IPS-18a (cell line): ENCODE data around the gene PDE4D.

Source experiments
- H3K27ac ChIP-seq: one replicate; pipeline ENCODE4 v1.5.1; 2013; ENCODE audit warnings: low read length
- H3K27me3 ChIP-seq: one replicate; pipeline ENCODE4 v1.6.1; 2013; ENCODE audit warnings: mild to moderate bottlenecking, low read length; ENCODE audit not compliant: control insufficient read depth, insufficient read depth
- H3K36me3 ChIP-seq: one replicate; pipeline ENCODE4 v1.6.1; 2013; ENCODE audit warnings: low read depth, low read length; ENCODE audit not compliant: control insufficient read depth
- H3K4me1 ChIP-seq: one replicate; pipeline ENCODE4 v1.6.1; 2013; ENCODE audit warnings: low read depth, low read length; ENCODE audit not compliant: control insufficient read depth
- H3K4me3 ChIP-seq: one replicate; pipeline ENCODE4 v1.5.1; 2013; ENCODE audit warnings: low read length
- H3K9ac ChIP-seq: one replicate; pipeline ENCODE4 v1.6.1; 2013; ENCODE audit warnings: mild to moderate bottlenecking, low read length, moderate library complexity
- H3K9me3 ChIP-seq: one replicate; pipeline ENCODE4 v1.6.1; 2013; ENCODE audit warnings: low read depth, low read length; ENCODE audit not compliant: control insufficient read depth

PDE4D gene

GRCh38 chr5:59893429-59894227 lies at the start of gene PDE4D:
TSS of gene PDE4D (minus strand) at chr5:59893726.
- H3K27me3 ChIP-seq: peaks cover 51% of the 10 kb centered on the region
- H3K9me3 ChIP-seq: no peaks in the 10 kb centered on the region
- H3K9ac ChIP-seq: no peak within 1 kb of the TSS
- peak within 1 kb of the TSS; percentile 60 for H3K4me3 ChIP-seq
- peaks cover 7% of the 10 kb centered on the region for H3K4me1 ChIP-seq
- no peak within 1 kb of the TSS for H3K27ac ChIP-seq
- H3K36me3 ChIP-seq: no peaks in the 10 kb centered on the region

GRCh38 chr5:59937633-59938032 lies 44.1 kb upstream of the PDE4D start:
- H3K27me3 ChIP-seq: no peaks in the 10 kb centered on the region
- no peaks in the 10 kb centered on the region for H3K9me3 ChIP-seq
- H3K9ac ChIP-seq: no peak overlapping the region
- H3K27ac ChIP-seq: no peak overlapping the region
- H3K4me3 ChIP-seq: no peak overlapping the region
- peaks cover 6% of the 10 kb centered on the region for H3K4me1 ChIP-seq
- H3K36me3 ChIP-seq: no peaks in the 10 kb centered on the region

- no peak overlapping the region for H3K27ac ChIP-seq
- peaks cover 15% of the 10 kb centered on the region for H3K4me1 ChIP-seq
- H3K27me3 ChIP-seq: no peaks in the 10 kb centered on the region
- no peaks in the 10 kb centered on the region for H3K9me3 ChIP-seq
- H3K4me3 ChIP-seq: no peak overlapping the region
- no peaks in the 10 kb centered on the region for H3K36me3 ChIP-seq
- H3K9ac ChIP-seq: no peak overlapping the region
These were observed 29.9 kb upstream of the PDE4D start for GRCh38 chr5:59923465-59923864.

DNA sequence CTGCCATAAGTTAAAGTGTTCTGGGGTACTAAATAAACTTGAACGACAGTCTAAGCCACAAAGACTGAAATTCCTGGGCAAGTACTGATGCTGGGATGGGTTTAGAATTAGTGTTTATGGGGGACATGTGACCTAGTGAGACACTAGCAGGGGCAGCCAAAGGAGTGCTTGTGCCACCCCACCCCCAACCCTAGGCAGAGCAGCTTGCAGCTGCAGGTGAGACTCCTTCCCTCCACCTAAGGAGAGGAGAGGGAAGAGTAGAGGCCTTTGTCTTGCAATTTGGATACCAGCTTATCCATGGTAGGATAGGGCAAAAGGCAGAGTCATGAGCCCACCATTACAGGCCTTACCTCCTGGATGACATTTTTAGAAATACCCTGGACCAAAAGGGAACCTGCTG lies 28.7 kb upstream of the PDE4D start:
- Histone ChIP-seq H3K36me3 (no peaks in the 10 kb centered on the region), H3K9ac (no peak overlapping the region), H3K4me1 (peaks cover 15% of the 10 kb centered on the region), H3K27ac (no peak overlapping the region), H3K4me3 (no peak overlapping the region), H3K27me3 (no peaks in the 10 kb centered on the region), H3K9me3 (no peaks in the 10 kb centered on the region)

DNA sequence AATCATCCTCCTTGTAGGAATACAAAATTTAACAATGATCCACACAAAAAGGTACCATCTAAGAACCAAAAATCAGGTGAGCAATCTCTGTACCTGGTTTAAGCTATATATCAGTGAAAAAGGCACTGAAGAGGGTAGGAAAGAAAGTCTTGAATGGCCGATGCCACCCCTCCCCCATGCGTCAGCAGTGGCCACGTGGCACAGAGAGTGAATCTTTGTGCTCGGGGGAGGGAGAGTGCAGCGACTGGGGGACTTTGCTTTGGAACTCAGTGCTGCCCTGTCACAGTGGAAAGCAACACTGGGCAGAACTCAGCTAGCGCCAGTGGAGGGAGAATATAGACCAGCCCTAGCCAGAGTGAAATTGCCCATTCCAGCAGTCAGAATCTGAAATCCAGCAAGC lies 28.3 kb upstream of the PDE4D start:
- Histone ChIP-seq H3K4me3 (no peak overlapping the region), H3K27ac (no peak overlapping the region), H3K4me1 (peaks cover 15% of the 10 kb centered on the region), H3K9ac (no peak overlapping the region), H3K27me3 (no peaks in the 10 kb centered on the region), H3K9me3 (no peaks in the 10 kb centered on the region), H3K36me3 (no peaks in the 10 kb centered on the region)

- H3K9ac ChIP-seq: no peak overlapping the region
- no peaks in the 10 kb centered on the region for H3K9me3 ChIP-seq
- H3K36me3 ChIP-seq: no peaks in the 10 kb centered on the region
- H3K27me3 ChIP-seq: no peaks in the 10 kb centered on the region
- H3K27ac ChIP-seq: no peak overlapping the region
- peaks cover 15% of the 10 kb centered on the region for H3K4me1 ChIP-seq
- H3K4me3 ChIP-seq: no peak overlapping the region
These were observed 26.0 kb upstream of the PDE4D start for GRCh38 chr5:59919484-59919883.

DNA sequence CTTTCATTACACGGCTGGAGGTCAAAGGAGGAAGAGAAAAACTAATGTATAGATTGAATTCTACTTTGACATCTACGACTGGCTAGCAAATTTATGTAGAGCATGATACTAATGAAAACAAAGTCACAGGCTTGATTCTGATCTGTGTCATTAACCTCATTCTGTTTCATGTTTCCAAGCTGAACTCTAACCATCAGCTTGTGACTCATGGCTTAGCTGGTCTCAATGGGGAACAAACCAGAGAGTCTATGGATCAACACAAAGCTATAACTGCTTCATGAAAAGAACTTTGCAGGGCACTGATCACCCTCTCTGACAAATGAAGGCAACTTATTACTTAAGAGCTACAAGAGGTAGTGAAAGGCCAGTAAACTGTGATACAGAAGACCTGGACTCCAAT lies 23.6 kb upstream of the PDE4D start:
- H3K4me1 ChIP-seq: peaks cover 9% of the 10 kb centered on the region
- no peak overlapping the region for H3K4me3 ChIP-seq
- H3K9me3 ChIP-seq: no peaks in the 10 kb centered on the region
- no peak overlapping the region for H3K27ac ChIP-seq
- H3K27me3 ChIP-seq: no peaks in the 10 kb centered on the region
- H3K9ac ChIP-seq: no peak overlapping the region
- no peaks in the 10 kb centered on the region for H3K36me3 ChIP-seq

DNA sequence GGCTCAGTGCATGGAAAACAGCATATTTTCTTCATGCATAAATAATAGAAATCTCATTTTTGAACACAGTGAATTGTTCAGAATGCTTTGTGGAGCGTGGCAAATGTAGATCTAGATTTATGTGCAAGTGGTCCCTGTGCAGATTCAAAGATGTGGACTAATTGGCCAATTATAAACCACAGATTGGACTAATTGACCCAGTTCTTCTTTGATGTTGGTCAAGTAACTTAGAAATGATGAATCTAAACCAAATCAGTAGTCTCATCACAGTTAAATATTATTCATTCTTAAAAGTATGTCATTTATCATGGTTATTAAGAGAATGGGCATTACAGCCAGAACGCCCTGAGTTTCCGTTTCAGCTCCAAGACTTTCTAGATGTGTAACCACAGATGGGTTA lies 11.7 kb upstream of the PDE4D start:
- H3K4me1 ChIP-seq: no peaks in the 10 kb centered on the region
- no peak overlapping the region for H3K9ac ChIP-seq
- H3K36me3 ChIP-seq: no peaks in the 10 kb centered on the region
- H3K4me3 ChIP-seq: no peak overlapping the region
- H3K9me3 ChIP-seq: no peaks in the 10 kb centered on the region
- no peaks in the 10 kb centered on the region for H3K27me3 ChIP-seq
- H3K27ac ChIP-seq: no peak overlapping the region

- Histone ChIP-seq H3K4me1 (peaks cover 7% of the 10 kb centered on the region), H3K27me3 (peaks cover 31% of the 10 kb centered on the region), H3K4me3 (no peak overlapping the region), H3K9me3 (no peaks in the 10 kb centered on the region), H3K9ac (no peak overlapping the region), H3K27ac (no peak overlapping the region), H3K36me3 (no peaks in the 10 kb centered on the region)
These were observed 3.5 kb upstream of the PDE4D start for GRCh38 chr5:59897075-59897474.

DNA sequence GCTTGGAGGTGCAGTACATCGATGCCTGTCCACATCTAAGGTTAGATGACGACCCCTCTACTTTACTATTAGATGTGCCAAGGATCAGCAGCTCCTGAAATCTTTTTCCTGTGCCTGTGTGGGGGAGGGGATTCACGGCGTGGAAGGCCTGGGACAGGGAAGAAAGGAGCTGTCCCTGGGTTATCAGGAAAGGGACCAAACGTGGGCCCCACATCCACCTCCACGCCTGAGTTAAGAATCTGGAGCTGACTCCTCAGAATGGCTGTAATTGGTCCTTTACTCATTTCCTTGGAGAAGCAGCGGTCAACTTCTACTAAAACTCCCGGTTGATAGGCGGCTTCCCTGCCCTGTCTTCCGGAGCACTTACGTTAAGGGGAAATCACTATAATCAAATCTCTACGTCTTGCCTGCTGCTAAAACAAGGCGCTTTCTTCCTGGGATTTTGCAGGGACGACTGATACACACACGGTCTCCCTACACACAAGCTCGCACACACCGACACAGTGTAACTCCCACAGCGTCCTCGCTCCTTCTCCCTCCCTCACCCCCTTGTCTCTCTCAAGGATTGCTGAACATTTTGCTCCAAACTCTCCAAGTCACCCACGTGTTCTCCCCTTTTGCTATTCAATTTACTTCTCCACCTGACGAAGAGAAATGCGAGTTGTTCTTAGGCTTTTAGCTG lies 1.4 kb downstream of the PDE4D start:
- no peak overlapping the region for H3K9ac ChIP-seq

DNA sequence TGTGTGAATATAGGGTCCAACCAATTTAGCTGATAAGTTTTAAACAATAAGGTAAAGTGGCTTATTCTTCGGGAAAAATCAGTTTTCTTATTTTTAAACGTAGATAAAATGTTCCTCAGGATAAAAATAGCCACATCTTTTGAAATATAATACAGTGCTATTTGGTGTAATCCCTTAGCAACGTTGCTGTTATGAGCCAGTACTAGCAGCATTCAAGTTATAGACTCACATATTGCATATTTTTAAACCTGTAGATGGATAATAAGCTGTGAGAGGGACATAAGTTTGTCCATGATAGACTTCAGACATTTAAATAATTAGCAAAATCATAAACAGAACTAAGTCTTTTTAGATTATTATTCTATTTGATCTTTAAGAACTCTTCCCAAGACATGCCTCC lies 6.3 kb downstream of the PDE4D start:
- Histone ChIP-seq H3K27ac (no peak overlapping the region), H3K9ac (no peak overlapping the region), H3K4me3 (no peak overlapping the region), H3K9me3 (no peaks in the 10 kb centered on the region), H3K4me1 (no peaks in the 10 kb centered on the region), H3K36me3 (no peaks in the 10 kb centered on the region), H3K27me3 (peaks cover 22% of the 10 kb centered on the region)

More for the DNA sequence above, 1.4 kb downstream of the PDE4D start:
- Histone ChIP-seq H3K9me3 (no peaks in the 10 kb centered on the region), H3K4me3 (peak overlapping the region; percentile 60), H3K4me1 (peaks cover 7% of the 10 kb centered on the region), H3K27me3 (peaks cover 51% of the 10 kb centered on the region), H3K36me3 (no peaks in the 10 kb centered on the region), H3K27ac (no peak overlapping the region)

- H3K27me3 ChIP-seq: no peaks in the 10 kb centered on the region
- H3K27ac ChIP-seq: no peak overlapping the region
- H3K9ac ChIP-seq: no peak overlapping the region
- no peaks in the 10 kb centered on the region for H3K4me1 ChIP-seq
- H3K36me3 ChIP-seq: no peaks in the 10 kb centered on the region
- no peaks in the 10 kb centered on the region for H3K9me3 ChIP-seq
- no peak overlapping the region for H3K4me3 ChIP-seq
These were observed 18.9 kb downstream of the PDE4D start for GRCh38 chr5:59874675-59875074.
